Activated T-helper 2 cell treated with anti-CD3 and anti-CD28 coated beads, Interferon-gamma antibody, Interleukin-2, Interleukin-4, amounts not matched to agents 10 μg/mL and 5 μg/mL and 100 μg/mL, durations not matched to agents 14 hours and 24 hours and 36 hours (primary cell): Measurements from ENCODE around the gene KRT77. TPM values are rescaled to one million over a fixed set of nuclear protein-coding genes. Genes with fewer than 3 reads are reported as not detected.
A peak's percentile ranks its signal among the peaks of the same experiment; 100 is the strongest.

Experiments used
- DNase-seq: peaks from one replicate; pipeline ENCODE4 v3.0.0; 2021; ENCODE audit warnings: low spot score
- H3K27ac Mint-ChIP-seq: one replicate; pipeline ENCODE4 v1.8.0; 2021; ENCODE audit warnings: mixed read lengths
- H3K27me3 Mint-ChIP-seq: one replicate; pipeline ENCODE4 v1.8.0; 2021; ENCODE audit warnings: low read depth, mixed read lengths
- H3K36me3 Mint-ChIP-seq: one replicate; pipeline ENCODE4 v1.8.0; 2021; ENCODE audit warnings: low read depth, mixed read lengths
- H3K4me1 Mint-ChIP-seq: one replicate; pipeline ENCODE4 v1.8.0; 2021; ENCODE audit warnings: low read depth, mixed read lengths
- H3K4me3 Mint-ChIP-seq: one replicate; pipeline ENCODE4 v1.8.0; 2021; ENCODE audit warnings: low read depth, mild to moderate bottlenecking, moderate library complexity, mixed read lengths
- H3K9me3 Mint-ChIP-seq: one replicate; pipeline ENCODE4 v1.8.0; 2021; ENCODE audit warnings: mixed read lengths
- intact Hi-C: fragments of 100-400 bp; cut with micrococcal nuclease; formaldehyde crosslinking; loops from one replicate; pipeline ENCODE4 v1.15.1; 2023
- total RNA-seq: library from RNA; stranded (reverse); gene quantifications from 2 replicates; pipeline ENCODE4 v1.2.3, GENCODE V29; 2022

The KRT77 gene
- total RNA-seq, 1 donor from 2014 or later = not detected

- no peak overlapping the region for H3K4me3 Mint-ChIP-seq
- H3K9me3 Mint-ChIP-seq = no peaks in the 10 kb centered on the region
- intact Hi-C loops = no loop called here
- DNase-seq = no peak
- H3K4me1 Mint-ChIP-seq = no peaks in the 10 kb centered on the region
- no peak overlapping the region for H3K27ac Mint-ChIP-seq
- no peaks in the 10 kb centered on the region for H3K36me3 Mint-ChIP-seq
- peaks cover 26% of the 10 kb centered on the region for H3K27me3 Mint-ChIP-seq
These were observed 6.2 kb downstream of the KRT77 start for GRCh38 chr12:52697058-52697582.

DNA sequence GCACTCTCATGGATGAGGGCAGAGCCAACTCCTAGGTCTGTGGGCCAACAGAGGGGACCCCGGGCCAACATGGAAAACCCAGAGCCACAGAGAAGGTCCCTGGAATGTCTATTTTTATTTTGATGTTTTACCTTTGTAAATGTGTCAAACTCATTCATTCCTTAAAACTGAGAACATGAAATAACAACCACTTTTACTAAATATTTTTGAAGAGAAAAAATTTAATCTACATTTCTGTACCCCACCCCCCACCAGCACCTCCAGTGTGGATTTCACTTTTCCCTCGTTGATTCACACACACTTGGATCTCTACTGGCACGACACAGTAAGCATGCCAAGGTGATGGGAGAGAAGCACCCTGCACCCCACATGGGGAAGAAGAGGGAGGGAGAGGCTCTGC, 6.7 kb downstream of the KRT77 start:
- no peaks in the 10 kb centered on the region for H3K4me1 Mint-ChIP-seq
- no peak overlapping the region for H3K4me3 Mint-ChIP-seq
- peaks cover 29% of the 10 kb centered on the region for H3K27me3 Mint-ChIP-seq
- H3K27ac Mint-ChIP-seq = no peak overlapping the region
- no peak for DNase-seq
- H3K9me3 Mint-ChIP-seq = no peaks in the 10 kb centered on the region
- intact Hi-C loops = no loop called here
- no peaks in the 10 kb centered on the region for H3K36me3 Mint-ChIP-seq

- Mint-ChIP-seq H3K4me1 (peaks cover 8% of the 10 kb centered on the region), H3K9me3 (no peaks in the 10 kb centered on the region), H3K4me3 (no peak overlapping the region), H3K36me3 (no peaks in the 10 kb centered on the region), H3K27ac (no peak overlapping the region), H3K27me3 (peaks cover 39% of the 10 kb centered on the region)
- no peak for DNase-seq
- intact Hi-C loops = no loop called here
These were observed 8.3 kb downstream of the KRT77 start for GRCh38 chr12:52695039-52695438.

- intact Hi-C loops = no loop called here
- no peak overlapping the region for H3K4me3 Mint-ChIP-seq
- H3K27me3 Mint-ChIP-seq = peaks cover 40% of the 10 kb centered on the region
- no peaks in the 10 kb centered on the region for H3K9me3 Mint-ChIP-seq
- DNase-seq = no peak
- H3K27ac Mint-ChIP-seq = no peak overlapping the region
- peaks cover 8% of the 10 kb centered on the region for H3K4me1 Mint-ChIP-seq
- no peaks in the 10 kb centered on the region for H3K36me3 Mint-ChIP-seq
These were observed 9.2 kb downstream of the KRT77 start for GRCh38 chr12:52694151-52694550.

GRCh38 chr12:52693261-52693660, 10.1 kb downstream of the KRT77 start:
- H3K27me3 Mint-ChIP-seq = peaks cover 47% of the 10 kb centered on the region
- intact Hi-C loops = no loop called here
- H3K4me3 Mint-ChIP-seq = no peak overlapping the region
- no peak for DNase-seq
- no peak overlapping the region for H3K27ac Mint-ChIP-seq
- H3K4me1 Mint-ChIP-seq = peaks cover 8% of the 10 kb centered on the region
- no peaks in the 10 kb centered on the region for H3K9me3 Mint-ChIP-seq
- no peaks in the 10 kb centered on the region for H3K36me3 Mint-ChIP-seq

DNA sequence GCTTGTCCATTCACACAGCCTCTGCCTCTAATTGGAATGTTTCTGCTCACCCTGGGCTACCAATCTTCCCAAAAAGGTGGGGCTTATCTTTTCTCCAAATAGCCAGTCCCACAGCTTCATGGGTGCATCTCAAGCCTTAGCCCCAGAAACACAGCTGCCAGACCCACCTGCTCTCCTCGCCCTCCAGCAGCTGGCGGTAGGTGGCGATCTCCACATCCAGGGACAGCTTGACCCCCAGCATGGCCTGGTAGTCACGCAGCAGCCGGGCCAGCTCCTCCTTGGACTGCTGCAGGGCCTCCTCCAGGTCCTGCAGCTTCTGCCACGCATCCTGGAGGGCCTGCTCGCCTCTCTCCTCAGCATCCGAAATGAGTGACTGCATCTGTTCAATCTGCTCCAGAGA, 11.1 kb downstream of the KRT77 start:
- intact Hi-C loops = no loop called here
- Mint-ChIP-seq H3K27ac (no peak overlapping the region), H3K4me3 (no peak overlapping the region), H3K27me3 (peaks cover 51% of the 10 kb centered on the region), H3K9me3 (no peaks in the 10 kb centered on the region), H3K36me3 (no peaks in the 10 kb centered on the region), H3K4me1 (peaks cover 15% of the 10 kb centered on the region)
- no peak for DNase-seq

DNA sequence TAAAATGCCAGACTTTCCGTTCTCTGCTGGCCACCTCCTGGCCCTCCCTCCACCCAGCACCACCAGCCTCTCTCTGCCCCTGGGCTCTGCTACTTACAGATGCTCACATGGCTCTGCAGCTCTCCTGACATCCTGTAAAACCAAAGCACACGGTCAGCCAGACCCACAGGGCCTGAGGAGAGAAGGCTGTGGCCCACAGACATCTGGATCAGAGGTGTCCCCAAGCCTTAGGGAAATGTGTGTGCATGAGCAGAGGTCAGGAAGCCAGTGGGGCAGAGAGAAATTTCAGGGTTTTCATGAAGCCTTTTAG, 11.5 kb downstream of the KRT77 start:
- Mint-ChIP-seq H3K4me3 (no peak overlapping the region), H3K27ac (no peak overlapping the region), H3K9me3 (no peaks in the 10 kb centered on the region), H3K4me1 (peaks cover 16% of the 10 kb centered on the region), H3K27me3 (peaks cover 51% of the 10 kb centered on the region), H3K36me3 (no peaks in the 10 kb centered on the region)
- no peak for DNase-seq
- intact Hi-C loops = no loop called here

DNA sequence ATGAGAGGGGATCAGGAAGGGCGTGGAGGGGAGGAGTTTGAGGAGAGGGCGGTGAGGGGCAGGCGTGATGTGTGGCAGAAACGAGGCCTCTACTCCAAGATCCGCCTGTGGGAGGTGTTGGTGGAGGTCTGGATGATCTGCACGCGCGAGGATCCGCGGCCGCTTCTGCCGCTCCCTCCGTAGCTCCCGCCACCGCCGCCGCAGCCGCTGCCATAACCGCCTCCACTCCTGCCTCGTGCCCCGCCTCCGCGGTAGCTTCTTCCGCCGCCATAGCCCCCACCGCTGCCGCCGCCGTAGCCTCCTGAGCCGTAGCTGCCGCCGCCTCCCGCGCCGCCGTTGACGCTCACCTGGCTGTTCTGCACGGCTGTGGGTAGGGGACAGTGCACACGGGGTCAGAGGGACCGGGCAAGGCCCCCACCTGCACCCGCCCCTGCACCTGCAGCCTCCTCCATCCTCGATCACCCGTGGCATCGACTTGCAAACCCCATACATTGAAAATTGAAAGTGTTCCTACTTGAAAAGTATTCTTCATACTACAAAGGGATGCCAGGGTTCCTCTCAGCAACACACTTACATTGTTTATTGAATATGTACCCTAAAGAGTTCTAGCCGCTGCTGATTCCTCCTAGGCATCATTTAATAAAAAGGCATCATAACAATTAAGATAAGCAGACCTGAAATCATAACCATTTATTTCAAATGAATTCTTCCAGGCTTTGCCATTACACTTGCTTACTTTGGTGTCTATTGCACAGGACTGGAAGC, 12.1 kb downstream of the KRT77 start:
- H3K36me3 Mint-ChIP-seq = no peaks in the 10 kb centered on the region
- intact Hi-C loops = no loop called here
- no peaks in the 10 kb centered on the region for H3K9me3 Mint-ChIP-seq
- DNase-seq = peak; percentile 29
- H3K27ac Mint-ChIP-seq = no peak overlapping the region
- peaks cover 53% of the 10 kb centered on the region for H3K27me3 Mint-ChIP-seq
- H3K4me3 Mint-ChIP-seq = peak overlapping the region; percentile 60
- H3K4me1 Mint-ChIP-seq = peaks cover 16% of the 10 kb centered on the region

DNA sequence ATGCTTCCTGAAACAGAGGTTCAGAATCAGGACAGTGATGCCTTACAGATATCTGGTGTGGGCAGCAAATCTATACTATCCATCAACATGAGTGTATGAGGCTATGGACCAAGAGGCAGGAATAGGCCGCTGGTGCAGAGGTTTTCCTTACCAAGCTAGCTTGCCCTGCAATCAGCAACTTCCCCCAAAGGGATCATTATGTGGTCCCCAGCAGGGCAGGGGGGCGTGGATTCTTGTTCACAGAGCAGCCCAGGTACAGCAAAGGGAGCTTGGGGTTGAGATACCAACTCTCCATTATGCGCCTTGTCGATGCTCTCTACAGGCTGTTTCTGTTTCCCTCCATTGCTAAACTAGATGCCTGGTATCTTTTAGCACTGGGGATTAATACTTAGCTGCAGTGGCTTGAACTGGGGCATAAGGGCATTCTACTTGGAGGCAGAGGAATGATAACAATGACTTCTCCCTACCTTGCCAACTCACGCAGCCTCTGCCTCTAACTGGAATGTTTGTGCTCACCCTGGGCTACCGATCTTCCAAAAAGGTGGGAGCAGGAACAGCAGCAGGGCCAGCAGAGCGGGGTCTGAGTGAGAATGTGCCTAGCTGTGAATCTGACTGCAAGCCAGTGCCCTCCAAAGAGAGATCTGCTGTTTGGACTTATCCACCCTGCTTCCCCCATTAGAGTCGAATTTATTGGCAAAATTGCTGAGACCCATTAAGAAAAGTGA, 12.8 kb downstream of the KRT77 start:
- H3K27ac Mint-ChIP-seq = no peak overlapping the region
- H3K4me3 Mint-ChIP-seq = no peak overlapping the region
- H3K9me3 Mint-ChIP-seq = no peaks in the 10 kb centered on the region
- intact Hi-C loops = no loop called here
- H3K27me3 Mint-ChIP-seq = peaks cover 53% of the 10 kb centered on the region
- DNase-seq = no peak
- H3K4me1 Mint-ChIP-seq = peaks cover 16% of the 10 kb centered on the region
- H3K36me3 Mint-ChIP-seq = no peaks in the 10 kb centered on the region

GRCh38 chr12:52689936-52690335, 13.4 kb downstream of the KRT77 start:
- peaks cover 16% of the 10 kb centered on the region for H3K4me1 Mint-ChIP-seq
- intact Hi-C loops = no loop called here
- H3K27ac Mint-ChIP-seq = no peak overlapping the region
- peaks cover 51% of the 10 kb centered on the region for H3K27me3 Mint-ChIP-seq
- DNase-seq = no peak
- H3K9me3 Mint-ChIP-seq = no peaks in the 10 kb centered on the region
- H3K4me3 Mint-ChIP-seq = no peak overlapping the region
- H3K36me3 Mint-ChIP-seq = no peaks in the 10 kb centered on the region

DNA sequence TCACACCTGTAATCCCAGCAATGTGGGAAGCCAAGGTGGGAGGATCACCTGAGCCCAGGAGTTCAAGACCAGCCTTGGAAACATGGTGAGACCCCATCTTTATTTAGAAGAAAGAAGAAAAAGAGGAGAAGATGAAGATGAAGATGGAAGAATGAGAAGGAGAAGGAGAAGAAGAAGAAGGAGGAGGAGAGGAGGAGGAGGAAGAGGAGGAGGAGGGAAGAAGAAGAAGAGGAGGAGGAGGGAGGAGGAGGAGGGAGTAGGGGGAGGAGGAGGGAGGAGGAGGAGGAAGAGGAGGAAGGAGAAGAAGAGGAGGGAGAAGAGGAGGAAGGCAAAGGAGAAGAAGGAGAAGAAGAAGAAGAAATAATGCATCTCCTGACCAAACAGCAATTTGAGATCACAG, 14.1 kb downstream of the KRT77 start:
- peaks cover 53% of the 10 kb centered on the region for H3K27me3 Mint-ChIP-seq
- H3K36me3 Mint-ChIP-seq = no peaks in the 10 kb centered on the region
- DNase-seq = no peak
- no peaks in the 10 kb centered on the region for H3K9me3 Mint-ChIP-seq
- H3K4me1 Mint-ChIP-seq = peaks cover 16% of the 10 kb centered on the region
- intact Hi-C loops = no loop called here
- no peak overlapping the region for H3K27ac Mint-ChIP-seq
- no peak overlapping the region for H3K4me3 Mint-ChIP-seq

- H3K4me3 Mint-ChIP-seq = no peak overlapping the region
- no peak overlapping the region for H3K27ac Mint-ChIP-seq
- intact Hi-C loops = no loop called here
- no peaks in the 10 kb centered on the region for H3K9me3 Mint-ChIP-seq
- H3K27me3 Mint-ChIP-seq = peaks cover 60% of the 10 kb centered on the region
- no peak for DNase-seq
- no peaks in the 10 kb centered on the region for H3K36me3 Mint-ChIP-seq
- peaks cover 18% of the 10 kb centered on the region for H3K4me1 Mint-ChIP-seq
These were observed 14.8 kb downstream of the KRT77 start for GRCh38 chr12:52688481-52688880.
